ENCODE results near the gene DVL2. TPM values are rescaled to one million over a fixed set of nuclear protein-coding genes. Genes with fewer than 3 reads are reported as not detected.

The DVL2 gene
- total and polyA plus RNA-seq, 4 donors = 3.4 to 24.5 (median 11.3) TPM

GRCh38 chr17:7259555-7259889, 25.2 kb upstream of the DVL2 start:
- peak overlapping the region; percentile 15 to 68 (median 63) for H3K4me3 ChIP-seq (ENCODE audit: low read depth in 1 of 3, low read length in 3 of 3)
- 77% methylated on average over 6 of the region's 6 CpGs for WGBS
- DNase-seq (ENCODE audit: low spot score) = no peak
- peak overlapping the region in 1 of 2 donors; percentile 52 for H3K9ac ChIP-seq (ENCODE audit: low read depth in 1 of 2, low read length in 2 of 2)
- peak overlapping the region; percentile 72 to 85 for H3K27ac ChIP-seq (ENCODE audit: low read depth in 1 of 2, low read length in 2 of 2)
- H3K9me3 ChIP-seq (ENCODE audit: control insufficient read depth in 4 of 4, low read length in 3 of 4) = no peaks in the 10 kb centered on the region
- H3K27me3 ChIP-seq (ENCODE audit: control insufficient read depth in 4 of 4, insufficient read depth in 4 of 4, low read length in 3 of 4) = no peaks in the 10 kb centered on the region
- no peak for TF ChIP-seq YY1 (IDR thresholded peaks at IDR 0.05)
- peaks cover 0 to 15% (median 7%) of the 10 kb centered on the region in 4 donors for H3K36me3 ChIP-seq (ENCODE audit: control insufficient read depth in 4 of 4, insufficient read depth in 3 of 4, low read depth in 1 of 4, low read length in 3 of 4)
- H3K4me1 ChIP-seq (ENCODE audit: control insufficient read depth in 4 of 4, insufficient read depth in 4 of 4, low read length in 3 of 4) = peaks cover 13 to 53% (median 32%) of the 10 kb centered on the region in 4 donors

- whole genome bisulfite sequencing = 29% methylated on average over 7 of the region's 7 CpGs
- Histone ChIP-seq H3K36me3 (ENCODE audit: control insufficient read depth in 4 of 4, insufficient read depth in 3 of 4, low read depth in 1 of 4, low read length in 3 of 4) (peaks cover 0 to 15% (median 8%) of the 10 kb centered on the region in 4 donors), H3K4me3 (ENCODE audit: low read depth in 1 of 3, low read length in 3 of 3) (peak overlapping the region; percentile 15 to 63 (median 34)), H3K27ac (ENCODE audit: low read depth in 1 of 2, low read length in 2 of 2) (peak overlapping the region; percentile 72 to 85), H3K9me3 (ENCODE audit: control insufficient read depth in 4 of 4, low read length in 3 of 4) (no peaks in the 10 kb centered on the region), H3K9ac (ENCODE audit: low read depth in 1 of 2, low read length in 2 of 2) (peak overlapping the region in 1 of 2 donors; percentile 55), H3K27me3 (ENCODE audit: control insufficient read depth in 4 of 4, insufficient read depth in 4 of 4, low read length in 3 of 4) (no peaks in the 10 kb centered on the region), H3K4me1 (ENCODE audit: control insufficient read depth in 4 of 4, insufficient read depth in 4 of 4, low read length in 3 of 4) (peaks cover 13 to 53% (median 32%) of the 10 kb centered on the region in 4 donors)
- no peak for DNase-seq (ENCODE audit: low spot score)
- TF ChIP-seq HNF4G (IDR thresholded peaks at IDR 0.05) (peak; percentile 67), RAD21 (IDR thresholded peaks at IDR 0.05) (peak in 1 of 2 donors; percentile 11), SP1 (IDR thresholded peaks at IDR 0.05) (peak; percentile 95), ATF3 (IDR thresholded peaks at IDR 0.05) (peak; percentile 86), RXRA (IDR thresholded peaks at IDR 0.05) (peak; percentile 65 to 76), YY1 (IDR thresholded peaks at IDR 0.05) (peak; percentile 80), HNF4A (conservative IDR thresholded peaks at IDR 0.05) (peak; percentile 92), FOXA2 (IDR thresholded peaks at IDR 0.05) (peak; percentile 16), MAX (IDR thresholded peaks at IDR 0.05) (peak; percentile 66), NR2F2 (IDR thresholded peaks at IDR 0.05) (peak; percentile 22), GABPA (IDR thresholded peaks at IDR 0.05 in 1 of 2, conservative IDR thresholded peaks at IDR 0.05 in 1 of 2) (no peak), JUND (IDR thresholded peaks at IDR 0.05) (peak; percentile 56 to 64), TAF1 (conservative IDR thresholded peaks at IDR 0.05) (peak; percentile 33), EGR1 (IDR thresholded peaks at IDR 0.05; ENCODE audit: low read depth in 2 of 2) (peak; percentile 95 to 99), FOXA1 (IDR thresholded peaks at IDR 0.05) (peak; percentile 8)
- TF ChIP-seq, protein P1, sequence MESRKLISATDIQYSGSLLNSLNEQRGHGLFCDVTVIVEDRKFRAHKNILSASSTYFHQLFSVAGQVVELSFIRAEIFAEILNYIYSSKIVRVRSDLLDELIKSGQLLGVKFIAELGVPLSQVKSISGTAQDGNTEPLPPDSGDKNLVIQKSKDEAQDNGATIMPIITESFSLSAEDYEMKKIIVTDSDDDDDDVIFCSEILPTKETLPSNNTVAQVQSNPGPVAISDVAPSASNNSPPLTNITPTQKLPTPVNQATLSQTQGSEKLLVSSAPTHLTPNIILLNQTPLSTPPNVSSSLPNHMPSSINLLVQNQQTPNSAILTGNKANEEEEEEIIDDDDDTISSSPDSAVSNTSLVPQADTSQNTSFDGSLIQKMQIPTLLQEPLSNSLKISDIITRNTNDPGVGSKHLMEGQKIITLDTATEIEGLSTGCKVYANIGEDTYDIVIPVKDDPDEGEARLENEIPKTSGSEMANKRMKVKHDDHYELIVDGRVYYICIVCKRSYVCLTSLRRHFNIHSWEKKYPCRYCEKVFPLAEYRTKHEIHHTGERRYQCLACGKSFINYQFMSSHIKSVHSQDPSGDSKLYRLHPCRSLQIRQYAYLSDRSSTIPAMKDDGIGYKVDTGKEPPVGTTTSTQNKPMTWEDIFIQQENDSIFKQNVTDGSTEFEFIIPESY (IDR thresholded peaks at IDR 0.05) = peak; percentile 57
- TF ChIP-seq, protein P2, sequence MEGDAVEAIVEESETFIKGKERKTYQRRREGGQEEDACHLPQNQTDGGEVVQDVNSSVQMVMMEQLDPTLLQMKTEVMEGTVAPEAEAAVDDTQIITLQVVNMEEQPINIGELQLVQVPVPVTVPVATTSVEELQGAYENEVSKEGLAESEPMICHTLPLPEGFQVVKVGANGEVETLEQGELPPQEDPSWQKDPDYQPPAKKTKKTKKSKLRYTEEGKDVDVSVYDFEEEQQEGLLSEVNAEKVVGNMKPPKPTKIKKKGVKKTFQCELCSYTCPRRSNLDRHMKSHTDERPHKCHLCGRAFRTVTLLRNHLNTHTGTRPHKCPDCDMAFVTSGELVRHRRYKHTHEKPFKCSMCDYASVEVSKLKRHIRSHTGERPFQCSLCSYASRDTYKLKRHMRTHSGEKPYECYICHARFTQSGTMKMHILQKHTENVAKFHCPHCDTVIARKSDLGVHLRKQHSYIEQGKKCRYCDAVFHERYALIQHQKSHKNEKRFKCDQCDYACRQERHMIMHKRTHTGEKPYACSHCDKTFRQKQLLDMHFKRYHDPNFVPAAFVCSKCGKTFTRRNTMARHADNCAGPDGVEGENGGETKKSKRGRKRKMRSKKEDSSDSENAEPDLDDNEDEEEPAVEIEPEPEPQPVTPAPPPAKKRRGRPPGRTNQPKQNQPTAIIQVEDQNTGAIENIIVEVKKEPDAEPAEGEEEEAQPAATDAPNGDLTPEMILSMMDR (IDR thresholded peaks at IDR 0.05; ENCODE audit: low read depth, low read length, missing input control) = no peak
- TF ChIP-seq, protein P3, sequence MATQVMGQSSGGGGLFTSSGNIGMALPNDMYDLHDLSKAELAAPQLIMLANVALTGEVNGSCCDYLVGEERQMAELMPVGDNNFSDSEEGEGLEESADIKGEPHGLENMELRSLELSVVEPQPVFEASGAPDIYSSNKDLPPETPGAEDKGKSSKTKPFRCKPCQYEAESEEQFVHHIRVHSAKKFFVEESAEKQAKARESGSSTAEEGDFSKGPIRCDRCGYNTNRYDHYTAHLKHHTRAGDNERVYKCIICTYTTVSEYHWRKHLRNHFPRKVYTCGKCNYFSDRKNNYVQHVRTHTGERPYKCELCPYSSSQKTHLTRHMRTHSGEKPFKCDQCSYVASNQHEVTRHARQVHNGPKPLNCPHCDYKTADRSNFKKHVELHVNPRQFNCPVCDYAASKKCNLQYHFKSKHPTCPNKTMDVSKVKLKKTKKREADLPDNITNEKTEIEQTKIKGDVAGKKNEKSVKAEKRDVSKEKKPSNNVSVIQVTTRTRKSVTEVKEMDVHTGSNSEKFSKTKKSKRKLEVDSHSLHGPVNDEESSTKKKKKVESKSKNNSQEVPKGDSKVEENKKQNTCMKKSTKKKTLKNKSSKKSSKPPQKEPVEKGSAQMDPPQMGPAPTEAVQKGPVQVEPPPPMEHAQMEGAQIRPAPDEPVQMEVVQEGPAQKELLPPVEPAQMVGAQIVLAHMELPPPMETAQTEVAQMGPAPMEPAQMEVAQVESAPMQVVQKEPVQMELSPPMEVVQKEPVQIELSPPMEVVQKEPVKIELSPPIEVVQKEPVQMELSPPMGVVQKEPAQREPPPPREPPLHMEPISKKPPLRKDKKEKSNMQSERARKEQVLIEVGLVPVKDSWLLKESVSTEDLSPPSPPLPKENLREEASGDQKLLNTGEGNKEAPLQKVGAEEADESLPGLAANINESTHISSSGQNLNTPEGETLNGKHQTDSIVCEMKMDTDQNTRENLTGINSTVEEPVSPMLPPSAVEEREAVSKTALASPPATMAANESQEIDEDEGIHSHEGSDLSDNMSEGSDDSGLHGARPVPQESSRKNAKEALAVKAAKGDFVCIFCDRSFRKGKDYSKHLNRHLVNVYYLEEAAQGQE (IDR thresholded peaks at IDR 0.05) = peak; percentile 79
These were observed 24.6 kb upstream of the DVL2 start for GRCh38 chr17:7258731-7259554.
